GM19452 (cell line): ENCODE data around the gene ACP4.

Source experiments
- ATAC-seq: cut with Tn5 transposase; IDR thresholded peaks from one replicate; pipeline ENCODE4 v1.9.1; 2021; ENCODE audit not compliant: unreplicated experiment

Gene ACP4

DNA sequence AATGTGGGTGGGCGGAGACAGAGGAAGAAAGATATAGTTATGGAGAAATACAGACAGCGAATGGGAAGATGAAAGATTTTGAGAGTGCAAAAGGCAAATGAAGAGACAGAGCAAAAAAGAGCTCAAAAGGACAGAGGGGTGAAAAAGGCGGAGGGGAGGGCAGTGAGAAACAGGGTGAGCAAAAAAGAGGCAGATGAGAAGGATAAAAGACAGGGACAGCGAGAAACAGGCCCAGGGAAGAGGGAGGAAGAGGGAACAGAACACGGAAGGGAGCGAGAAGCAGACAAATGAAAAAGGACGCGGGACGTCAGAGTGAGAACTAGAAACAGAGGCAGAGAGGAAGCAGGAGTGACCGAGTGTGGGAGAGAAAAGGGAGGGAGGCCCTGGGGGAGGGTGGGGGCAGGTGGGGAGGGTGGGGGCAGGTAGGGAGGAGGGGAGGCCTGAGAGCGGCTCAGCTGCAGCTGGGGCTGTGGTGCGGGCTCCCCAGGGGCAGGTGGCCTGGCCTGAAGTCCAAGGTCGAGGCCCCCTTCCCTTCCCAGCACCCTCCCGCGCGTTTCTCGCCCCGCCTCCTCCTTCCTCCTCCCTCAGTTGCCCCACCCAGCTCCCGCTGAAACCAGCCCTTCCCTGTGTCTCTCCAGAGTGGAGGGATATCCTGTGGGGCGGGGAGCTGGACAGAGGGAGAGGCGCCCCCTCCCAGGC is 30.5 kb downstream of the ACP4 start:
- no peak for ATAC-seq

DNA sequence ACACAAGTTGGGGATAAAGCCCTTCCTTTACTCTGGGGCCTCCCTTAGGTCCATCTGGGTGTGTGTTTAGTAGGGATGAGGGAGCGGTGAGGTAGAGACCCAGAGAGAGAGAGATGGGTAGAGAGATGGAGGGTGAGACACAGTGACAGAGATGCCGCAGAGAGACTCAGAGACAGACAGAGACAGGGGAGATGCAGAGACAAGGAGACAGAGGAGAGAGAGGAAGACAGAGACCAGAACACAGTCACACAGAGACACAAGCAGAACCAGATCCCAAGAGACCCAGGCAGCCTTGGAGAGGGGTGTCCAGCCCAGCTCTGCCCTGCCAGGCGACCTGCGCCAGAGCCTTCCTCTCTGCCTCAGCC is 31.0 kb downstream of the ACP4 start:
- ATAC-seq, result no peak

DNA sequence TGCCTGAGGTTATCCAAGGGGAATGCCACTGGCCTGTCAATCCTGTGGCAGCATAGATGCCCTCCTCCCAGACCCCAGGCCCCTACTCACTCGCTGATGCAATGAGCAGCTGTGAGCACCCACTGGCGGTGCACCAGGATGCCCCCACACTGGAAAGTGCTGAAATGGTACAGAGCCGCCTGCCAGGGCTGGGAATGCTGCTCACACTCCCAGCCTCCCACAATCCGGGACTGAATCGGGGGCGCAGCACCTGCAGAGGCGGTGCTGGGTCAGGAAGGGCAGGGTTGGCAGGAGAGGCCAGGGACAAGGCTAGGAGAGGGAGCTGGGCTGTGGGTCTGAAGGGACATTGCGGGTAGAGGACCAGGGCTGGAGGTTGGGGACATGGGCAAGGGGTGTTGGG is 31.4 kb downstream of the ACP4 start:
- ATAC-seq, result no peak

DNA sequence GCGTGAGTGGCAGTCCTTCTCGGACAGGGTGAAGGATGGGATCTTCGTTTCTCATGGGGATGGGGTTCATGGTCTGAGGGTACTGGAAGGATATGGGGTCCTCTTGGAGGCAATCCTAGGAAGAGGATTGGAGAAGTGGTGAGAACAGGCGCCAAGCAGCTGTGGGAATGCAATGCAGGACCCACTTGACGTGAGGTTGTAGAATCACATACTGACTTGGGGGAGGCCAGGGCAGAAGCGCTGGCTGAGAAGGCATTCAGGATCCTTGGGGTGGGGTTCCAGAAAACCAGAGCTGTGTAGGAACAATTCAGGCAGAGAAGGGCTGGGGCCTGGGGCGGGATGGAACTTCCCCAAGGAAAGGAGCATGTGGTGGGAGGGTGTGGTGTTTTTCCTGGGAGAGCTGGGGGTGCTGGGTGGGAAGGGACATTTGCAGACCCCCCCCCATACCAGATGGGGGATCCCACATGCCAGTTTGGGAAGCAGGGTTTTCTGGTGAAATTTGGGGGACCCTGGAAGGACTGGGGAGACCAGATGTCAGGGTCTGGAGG is 32.5 kb downstream of the ACP4 start:
- no peak for ATAC-seq

DNA sequence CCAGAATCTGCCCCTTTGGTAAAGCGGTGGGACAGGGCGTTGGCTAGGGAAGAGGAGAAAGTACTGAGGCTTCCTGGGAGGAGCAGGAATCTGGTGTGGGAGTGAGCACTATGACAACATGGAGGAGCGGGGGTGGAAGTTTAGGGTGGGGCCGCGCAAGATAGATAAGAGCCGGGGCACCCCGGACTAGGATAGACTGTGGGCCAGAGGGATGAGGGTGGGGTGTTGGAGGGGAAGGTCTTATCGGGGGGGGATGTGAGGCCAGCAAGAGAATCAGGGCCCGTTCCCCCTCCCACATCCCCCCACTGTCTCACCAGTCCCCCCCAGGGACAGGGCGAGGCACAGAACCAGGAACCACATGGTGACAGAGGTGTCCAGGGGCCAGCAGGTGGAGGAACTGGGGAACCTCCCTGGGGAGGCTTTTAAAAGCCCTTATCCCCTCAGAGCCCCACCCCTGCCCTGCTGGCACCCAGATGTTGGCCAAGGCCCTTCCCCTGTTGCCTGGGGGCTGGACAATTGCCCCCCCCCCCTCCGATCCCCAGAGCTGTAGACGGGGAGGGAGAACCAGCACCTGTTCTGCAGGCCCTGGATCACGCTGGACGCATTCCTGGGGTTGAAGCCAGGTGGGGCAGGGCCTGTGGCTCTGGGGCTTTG is 33.3 kb downstream of the ACP4 start, which contains the start of gene KLK1:
KLK1 (minus strand) TSS at position 399 of the 654 bp plus-strand sequence; CDS start at position 360, 39 bp downstream.
- no peak for ATAC-seq

DNA sequence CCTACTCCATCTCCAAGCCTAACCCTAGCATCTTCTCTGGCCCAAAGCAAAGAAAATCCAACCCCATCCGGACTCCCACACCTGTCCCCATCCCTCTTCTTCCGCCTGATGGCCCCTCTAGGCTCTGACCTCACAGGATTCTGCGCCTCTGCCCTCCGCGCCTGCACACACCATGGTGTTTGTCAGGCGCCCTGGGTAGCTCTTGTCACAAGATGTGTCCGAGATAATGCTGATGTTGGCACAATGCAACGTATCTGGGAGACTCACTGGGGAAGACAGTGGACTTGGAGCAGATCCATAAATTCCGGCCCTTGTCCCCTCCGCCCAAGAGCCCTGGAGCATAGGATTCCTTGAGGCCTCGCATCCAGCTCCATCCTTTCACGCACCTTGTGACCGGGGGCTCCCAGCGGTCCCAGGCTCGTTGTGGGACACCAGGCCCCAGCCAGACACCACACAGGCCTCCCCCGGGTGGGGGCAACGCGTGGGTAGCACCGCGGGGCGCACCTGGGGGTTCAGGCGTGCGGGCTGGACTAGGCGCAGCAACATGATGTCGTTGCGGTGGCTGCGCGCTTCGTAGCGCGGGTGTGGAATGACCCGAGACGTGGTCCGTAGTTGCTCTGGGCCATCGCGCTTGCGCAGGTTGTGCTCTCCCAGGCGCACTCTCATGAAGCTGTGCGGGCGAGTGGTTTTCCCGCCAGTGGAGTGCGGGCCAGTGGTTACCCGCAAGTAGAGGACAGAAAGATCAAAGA is 36.5 kb downstream of the ACP4 start:
- no peak for ATAC-seq

DNA sequence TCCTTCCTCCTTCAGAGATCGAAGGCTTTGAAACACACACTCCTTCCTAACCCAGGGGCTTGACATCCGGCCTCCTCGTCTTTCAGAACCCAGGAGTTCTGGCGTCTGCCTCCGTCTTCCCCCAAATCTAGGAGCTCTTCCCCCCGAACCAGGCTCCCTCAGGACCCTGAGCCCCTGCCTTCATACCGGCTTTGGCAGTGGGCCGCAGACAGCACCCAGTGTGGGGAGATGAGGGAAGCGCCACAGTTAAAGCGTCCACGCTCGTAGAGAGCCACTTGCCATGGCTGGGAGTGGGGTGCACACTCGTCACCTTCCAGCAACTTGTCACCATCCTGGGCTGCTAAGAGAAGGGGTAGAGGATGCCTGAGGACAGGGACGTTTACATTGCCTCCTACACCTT is 37.3 kb downstream of the ACP4 start:
- ATAC-seq, result no peak

DNA sequence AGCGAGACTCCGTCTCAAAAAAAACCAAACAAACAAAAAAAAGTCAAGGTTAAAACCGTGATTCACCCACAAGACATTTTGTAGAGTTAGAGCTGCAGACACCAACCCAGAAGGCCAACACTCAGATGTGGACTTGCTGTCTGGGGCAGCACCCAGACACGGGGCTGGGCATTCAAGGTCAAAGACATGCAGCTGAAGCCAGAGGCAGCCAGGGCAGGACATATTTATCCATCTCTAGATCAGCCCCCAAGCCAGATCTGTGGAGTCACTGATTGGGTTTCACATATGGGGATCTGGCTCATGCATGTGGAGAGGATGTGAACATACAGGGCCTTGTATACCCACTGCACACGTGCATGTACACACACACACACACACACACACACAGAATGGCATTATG is 39.6 kb downstream of the ACP4 start:
- no peak for ATAC-seq

DNA sequence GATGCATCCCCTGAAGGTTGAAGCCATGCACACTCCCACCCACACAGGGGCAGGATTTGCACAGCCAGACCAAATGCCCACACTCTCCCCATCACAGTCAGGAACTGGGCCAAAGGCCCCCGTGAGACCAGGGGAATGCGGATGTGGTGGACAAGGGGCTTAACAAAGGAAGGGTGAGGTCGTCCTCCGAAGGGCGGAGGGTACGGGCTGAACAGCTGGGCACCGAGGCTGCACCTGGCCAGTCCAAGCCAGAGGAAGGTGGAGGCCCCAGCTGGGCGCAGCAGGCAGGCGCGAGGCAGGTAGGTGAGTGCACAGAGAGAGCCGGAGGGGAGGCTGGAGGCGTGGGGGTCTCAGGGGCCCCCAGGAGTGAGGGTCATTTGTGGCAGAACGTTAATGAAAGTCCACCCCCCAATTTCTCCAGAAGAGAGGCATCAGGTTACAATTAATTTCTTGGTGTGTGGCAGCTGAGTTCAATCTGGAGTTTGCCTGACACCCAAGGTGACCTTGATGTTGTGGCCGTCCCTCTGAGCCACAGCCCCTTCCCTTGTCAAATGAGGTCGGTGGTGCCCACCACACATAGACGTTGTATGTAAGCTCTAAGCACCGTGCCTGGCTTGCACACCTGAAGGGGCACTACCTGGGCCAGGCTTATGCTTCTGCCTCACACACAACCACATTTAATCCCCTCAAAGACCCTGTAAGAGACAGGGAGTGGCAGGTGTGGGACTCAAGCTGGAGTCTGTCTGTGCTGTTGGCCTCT is 40.2 kb downstream of the ACP4 start:
- no peak for ATAC-seq

DNA sequence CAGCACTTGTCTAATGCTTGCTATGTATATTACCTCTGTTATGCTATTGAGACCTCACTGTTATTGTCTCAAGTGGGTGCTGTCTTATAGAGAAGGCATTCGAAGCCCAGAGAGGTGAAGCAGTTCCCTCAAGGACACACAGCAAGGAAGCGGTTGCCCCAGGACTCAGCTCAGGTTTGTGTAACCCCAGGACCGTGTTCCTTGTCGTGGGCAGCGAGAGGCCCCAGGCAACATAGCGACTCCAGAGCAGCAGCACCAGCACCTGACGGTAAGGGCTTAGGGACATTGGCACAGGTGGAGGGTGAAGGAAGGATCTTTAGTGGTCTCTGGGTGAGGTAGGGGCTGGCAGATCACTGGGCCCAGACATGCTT is 40.8 kb downstream of the ACP4 start:
- no peak for ATAC-seq

DNA sequence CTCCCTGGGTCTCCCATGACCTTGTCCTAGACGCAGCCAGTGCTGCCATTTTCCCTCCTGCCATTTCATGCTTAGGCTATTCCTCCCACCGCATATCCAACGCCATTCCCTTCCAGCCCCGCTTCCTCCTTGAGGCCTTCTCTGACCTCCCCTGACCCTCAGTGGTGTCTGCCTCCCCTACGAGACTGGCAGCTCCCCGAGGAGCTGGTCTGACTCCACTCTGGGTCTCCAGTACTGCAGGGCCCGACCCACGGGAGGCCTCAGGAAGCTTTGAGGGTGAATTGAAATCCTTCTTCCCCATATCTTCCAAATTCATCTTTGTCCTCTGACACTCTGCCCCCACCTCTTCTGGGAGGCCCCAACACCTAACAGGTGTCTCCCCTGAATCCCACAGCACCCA is 42.5 kb downstream of the ACP4 start:
- ATAC-seq, result no peak

DNA sequence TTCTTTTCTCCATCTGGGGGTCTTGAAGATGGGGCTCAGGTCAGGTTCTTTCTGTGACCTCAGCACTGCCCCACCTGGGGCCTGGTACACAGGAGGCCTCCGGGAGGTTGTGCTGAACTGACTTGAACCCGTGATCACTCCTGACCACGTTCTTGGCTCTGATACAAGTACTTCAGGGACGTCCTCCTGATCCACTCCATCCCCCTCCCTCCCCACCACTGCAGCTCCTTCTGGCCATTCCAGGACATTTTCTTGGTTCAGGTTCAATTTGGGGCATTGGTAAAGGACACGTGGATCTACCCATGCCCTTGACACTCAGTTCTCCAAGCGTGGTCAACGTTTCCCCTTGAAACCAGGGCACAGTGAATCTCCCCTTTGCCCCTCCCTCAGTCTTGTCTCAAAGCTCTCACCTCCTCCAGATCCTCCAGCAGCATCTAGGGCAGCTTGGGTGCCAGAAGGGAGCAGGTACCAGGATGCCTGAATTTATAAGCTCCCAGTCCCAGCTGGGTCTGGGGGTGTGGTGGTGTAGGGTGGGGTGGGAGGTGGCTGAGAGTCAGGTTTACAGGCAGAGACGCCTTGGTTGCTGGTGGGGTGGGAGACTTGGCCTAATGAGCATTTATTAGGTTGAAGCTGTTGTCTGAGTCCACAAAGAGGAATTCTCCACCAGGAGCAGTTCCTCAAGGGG is 43.0 kb downstream of the ACP4 start, which contains the start of gene KLK15:
KLK15 (minus strand) TSS at position 458 of the 685 bp plus-strand sequence. CDS start 2,082 bp downstream, outside the sequence.
- ATAC-seq, result no peak

DNA sequence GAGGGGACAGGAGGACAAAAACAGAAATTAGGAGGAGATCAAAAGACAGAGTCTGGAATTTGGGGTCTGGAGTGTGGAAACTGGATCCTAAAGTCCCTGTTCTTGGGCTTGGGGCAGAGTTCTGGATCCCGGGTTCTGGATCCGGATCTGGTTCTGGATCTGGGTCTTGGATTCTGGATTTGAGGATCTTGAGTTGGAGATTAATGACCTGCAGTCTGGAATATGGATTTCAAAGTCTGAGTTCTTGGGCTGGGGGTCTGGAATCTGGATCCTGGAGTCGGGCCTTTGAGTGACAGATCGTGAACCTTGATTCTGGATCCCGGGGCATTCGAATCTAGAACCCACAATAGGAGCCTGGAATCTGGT is 43.6 kb downstream of the ACP4 start:
- ATAC-seq, result no peak

DNA sequence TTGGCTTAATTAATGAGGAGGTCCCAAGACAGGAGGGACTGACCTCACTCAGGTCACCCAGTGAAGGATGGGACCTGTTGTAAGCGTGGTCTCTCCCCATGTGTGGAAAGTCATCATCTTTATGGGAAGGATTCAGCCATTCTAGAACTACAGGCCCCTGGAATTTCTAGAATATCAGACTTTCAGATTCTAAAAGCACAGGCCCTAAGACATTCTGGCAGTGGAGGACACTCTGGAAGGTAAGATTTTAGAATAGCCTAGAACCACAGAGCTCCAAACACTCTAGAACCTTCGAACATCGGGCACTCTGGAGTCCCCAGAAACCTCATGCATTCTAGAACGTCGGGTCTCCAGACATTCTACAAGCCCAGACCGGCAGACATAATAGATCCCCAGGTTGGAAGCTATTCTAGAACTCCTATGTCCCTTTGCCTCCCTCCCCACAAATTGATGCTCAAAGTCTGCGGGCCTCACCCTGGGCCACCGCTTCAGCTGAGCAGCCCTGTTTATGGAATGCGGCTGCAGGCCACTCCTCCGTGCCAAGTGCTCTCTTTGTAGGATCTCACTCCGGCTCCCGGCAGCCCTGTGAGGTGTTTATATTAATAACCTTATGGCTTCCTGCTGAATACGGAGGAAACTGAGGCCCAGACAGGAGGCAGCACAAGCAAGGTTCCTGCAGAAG is 45.0 kb downstream of the ACP4 start:
- ATAC-seq, result no peak

DNA sequence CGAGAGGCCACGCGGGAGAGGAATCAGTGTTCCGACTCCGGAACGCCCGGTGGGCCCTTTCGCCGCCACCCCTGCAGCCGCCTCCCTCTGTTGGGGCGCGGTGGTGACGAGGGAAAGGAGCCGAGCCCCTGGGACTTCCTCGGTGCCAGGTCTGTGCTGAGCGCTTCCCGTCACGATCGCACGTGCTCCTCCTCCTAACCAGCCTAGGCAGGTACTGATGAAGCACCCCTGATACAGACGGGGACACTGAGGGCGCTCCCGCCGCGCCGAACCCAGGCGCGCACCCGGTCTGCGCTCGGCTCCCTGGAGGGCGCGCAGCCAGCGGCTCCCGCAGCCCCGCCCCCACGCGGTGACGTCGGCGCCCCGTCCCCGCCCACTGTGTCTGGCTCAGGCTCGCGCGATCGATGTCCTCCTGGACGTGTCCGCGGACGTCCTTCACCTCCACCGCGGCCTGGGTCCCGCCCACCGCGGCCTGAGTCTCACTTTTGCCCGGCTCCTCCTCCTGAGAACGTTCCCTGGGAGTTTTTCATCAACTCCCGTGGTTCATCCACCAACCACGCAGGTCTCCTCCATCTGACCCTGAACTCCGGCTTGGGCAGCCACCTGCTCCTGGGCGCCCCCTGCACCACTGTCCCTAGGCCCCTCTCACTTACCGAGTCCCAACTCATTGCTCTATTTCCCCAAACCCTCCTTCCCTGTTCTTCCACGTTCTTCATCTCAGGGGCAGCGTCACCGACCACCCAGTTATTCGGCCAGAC is 45.7 kb downstream of the ACP4 start:
- ATAC-seq, result no peak

DNA sequence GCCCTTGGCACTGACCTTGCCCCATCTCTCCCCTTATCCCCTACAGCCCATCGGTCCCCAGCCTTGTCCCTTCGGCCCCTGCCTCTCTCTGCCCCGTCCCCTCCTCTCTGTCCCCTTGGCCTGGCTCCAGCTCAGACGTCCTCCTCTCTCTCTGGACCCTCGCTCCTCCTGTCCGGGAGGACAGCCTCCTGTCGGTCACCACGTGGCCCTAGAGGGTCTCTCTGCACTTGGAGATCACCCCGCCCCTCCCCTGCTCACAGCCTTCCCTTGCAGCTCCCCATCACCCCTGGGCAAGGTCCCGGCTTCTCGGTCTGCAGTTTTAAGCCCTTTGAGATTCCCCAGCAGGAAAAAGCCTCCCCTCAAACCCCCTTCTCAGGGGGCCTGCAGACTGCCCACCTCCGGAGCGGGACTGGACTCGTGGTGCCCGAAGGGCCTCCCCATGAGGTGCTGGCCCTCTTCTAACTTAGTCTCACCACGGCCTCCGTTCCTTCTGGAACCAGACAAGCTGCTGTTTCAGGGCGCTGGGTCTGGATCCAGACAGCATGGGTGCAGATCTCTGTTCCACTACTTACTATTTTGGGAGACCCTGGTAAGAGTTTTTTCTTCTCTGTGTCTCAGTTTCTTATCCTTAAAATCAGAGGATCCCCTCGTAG is 46.5 kb downstream of the ACP4 start:
- ATAC-seq, result no peak

DNA sequence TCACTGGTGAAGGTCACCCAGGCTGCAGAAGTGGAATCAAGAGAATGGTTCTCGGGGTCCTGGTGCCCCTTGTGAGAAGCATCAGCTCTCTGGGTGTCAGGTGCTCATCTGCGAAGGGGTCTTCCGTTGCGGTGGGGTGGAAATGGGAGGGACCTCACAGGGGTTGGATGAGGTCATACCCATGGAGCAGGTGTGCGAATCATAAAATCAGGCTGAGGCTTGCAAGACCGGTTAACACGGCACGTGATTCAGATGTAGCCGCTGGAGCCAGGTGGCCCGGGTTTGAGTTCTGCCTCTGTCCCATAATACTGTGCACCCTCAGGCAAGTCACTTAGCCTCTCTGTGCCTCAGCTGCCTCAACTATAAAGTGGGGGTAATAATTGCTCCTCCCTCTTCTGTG is 47.1 kb downstream of the ACP4 start:
- ATAC-seq, result no peak

DNA sequence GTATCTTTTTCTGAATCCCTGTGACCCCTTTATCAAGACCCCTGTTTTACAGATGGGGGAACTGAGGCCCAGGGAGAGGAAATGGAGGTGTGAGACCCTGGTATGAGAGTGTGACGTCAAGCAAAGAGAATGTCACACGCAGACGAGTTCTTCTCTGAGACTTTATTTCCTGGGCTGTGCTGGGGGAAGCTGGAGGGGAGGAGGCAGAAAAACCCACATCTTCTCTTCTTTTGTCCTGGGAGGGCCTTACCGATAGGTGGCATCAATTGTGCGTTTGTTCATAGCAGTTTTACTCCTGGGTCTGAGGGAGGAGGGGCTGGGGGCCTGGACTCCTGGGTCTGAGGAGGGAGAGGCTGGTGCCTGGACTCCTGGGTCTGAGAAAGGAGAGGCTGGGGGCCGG is 48.0 kb downstream of the ACP4 start:
- no peak for ATAC-seq
